Measurements from ENCODE around the gene MS4A1. TPM values are rescaled to one million over a fixed set of nuclear protein-coding genes. Genes with fewer than 3 reads are reported as not detected.

MS4A1 gene
- not detected in 2 replicates for total RNA-seq (ENCODE audit: low replicate concordance)
- long read RNA-seq: 0 reads

DNA sequence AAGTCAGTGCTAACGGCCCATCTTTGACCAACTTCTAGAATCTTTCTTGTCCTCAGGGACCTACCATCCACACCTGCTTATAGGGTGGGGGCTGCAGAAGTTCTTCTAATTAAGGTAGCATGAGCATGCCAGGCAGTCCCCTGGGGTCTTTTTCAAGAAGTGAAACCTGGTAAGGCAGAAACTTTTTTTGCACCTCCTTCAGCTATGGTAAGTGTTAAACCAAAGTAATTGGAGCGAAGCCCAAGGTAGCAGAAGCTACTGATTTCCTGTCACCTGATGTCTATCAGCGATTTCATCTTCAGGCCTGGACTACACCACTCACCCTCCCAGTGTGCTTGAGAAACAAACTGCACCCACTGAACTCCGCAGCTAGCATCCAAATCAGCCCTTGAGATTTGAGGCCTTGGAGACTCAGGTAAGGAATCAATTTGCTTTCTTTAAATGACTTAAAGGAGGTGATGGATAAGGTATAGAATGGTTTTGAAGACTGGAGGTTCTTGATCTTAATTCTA is at the start of gene MS4A1:
MS4A1 (plus strand) TSS at position 317 of the 512 bp plus-strand sequence. CDS start 6,528 bp downstream, outside the sequence.
- H3K4me1 Mint-ChIP-seq (ENCODE audit: unreplicated experiment): no peaks in the 10 kb centered on the region
- no peak for DNase-seq (ENCODE audit: extremely low spot score, unreplicated experiment)
- TF ChIP-seq, protein P1, sequence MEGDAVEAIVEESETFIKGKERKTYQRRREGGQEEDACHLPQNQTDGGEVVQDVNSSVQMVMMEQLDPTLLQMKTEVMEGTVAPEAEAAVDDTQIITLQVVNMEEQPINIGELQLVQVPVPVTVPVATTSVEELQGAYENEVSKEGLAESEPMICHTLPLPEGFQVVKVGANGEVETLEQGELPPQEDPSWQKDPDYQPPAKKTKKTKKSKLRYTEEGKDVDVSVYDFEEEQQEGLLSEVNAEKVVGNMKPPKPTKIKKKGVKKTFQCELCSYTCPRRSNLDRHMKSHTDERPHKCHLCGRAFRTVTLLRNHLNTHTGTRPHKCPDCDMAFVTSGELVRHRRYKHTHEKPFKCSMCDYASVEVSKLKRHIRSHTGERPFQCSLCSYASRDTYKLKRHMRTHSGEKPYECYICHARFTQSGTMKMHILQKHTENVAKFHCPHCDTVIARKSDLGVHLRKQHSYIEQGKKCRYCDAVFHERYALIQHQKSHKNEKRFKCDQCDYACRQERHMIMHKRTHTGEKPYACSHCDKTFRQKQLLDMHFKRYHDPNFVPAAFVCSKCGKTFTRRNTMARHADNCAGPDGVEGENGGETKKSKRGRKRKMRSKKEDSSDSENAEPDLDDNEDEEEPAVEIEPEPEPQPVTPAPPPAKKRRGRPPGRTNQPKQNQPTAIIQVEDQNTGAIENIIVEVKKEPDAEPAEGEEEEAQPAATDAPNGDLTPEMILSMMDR (conservative IDR thresholded peaks at IDR 0.05): no peak
- no peaks in the 10 kb centered on the region for H3K9me3 Mint-ChIP-seq
- no peak within 1 kb of the TSS for H3K27ac Mint-ChIP-seq
- H3K27me3 Mint-ChIP-seq: peaks cover 5% of the 10 kb centered on the region
- no peak within 1 kb of the TSS for H3K4me3 Mint-ChIP-seq
- H3K36me3 Mint-ChIP-seq: no peaks in the 10 kb centered on the region

DNA sequence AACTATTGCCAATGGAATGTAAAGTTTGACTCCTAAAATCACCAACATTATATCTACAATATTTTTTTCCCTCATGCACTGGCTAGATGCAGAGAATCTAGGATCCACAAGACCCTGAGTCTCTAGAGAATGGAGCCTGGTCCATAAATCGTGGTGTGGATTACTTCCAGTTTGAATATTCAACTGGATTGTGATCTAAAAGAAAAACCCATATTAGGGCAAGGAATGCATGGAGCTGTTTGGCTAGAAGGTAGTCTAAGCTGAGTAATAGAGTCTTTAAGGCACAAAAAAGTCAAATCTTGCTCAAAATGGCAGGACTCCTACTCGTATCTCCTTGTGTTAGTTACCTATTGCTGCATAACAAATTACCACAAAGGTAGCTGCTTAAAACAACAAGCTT is 35.6 kb upstream of the MS4A1 start:
- Mint-ChIP-seq H3K9me3 (no peaks in the 10 kb centered on the region), H3K4me3 (no peak overlapping the region), H3K27me3 (peaks cover 6% of the 10 kb centered on the region), H3K27ac (no peak overlapping the region), H3K36me3 (no peaks in the 10 kb centered on the region), H3K4me1 (ENCODE audit: unreplicated experiment) (no peaks in the 10 kb centered on the region)
- no peak for DNase-seq (ENCODE audit: extremely low spot score, unreplicated experiment)
- TF ChIP-seq, protein P1 (conservative IDR thresholded peaks at IDR 0.05): no peak

DNA sequence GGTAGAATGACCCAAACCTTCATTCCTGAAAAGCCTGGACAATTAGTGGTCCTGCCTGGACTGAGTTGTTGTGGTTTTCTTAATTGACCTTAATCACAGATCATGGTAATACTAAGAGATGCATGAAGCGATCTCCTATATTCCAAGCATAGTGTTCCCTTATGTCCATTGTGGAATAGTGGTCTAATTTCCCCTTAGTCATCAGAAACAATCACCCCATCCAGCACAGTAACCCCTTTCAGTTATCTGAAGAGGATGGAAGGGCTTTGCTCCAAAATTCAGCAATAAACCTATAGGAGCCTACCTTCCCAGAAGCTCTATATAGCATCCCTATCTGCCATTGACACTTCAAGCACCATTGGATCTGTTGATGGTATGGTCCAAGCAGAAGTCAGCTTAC is 33.0 kb upstream of the MS4A1 start:
- Mint-ChIP-seq H3K27me3 (no peaks in the 10 kb centered on the region), H3K27ac (no peak overlapping the region), H3K36me3 (no peaks in the 10 kb centered on the region), H3K9me3 (no peaks in the 10 kb centered on the region), H3K4me3 (no peak overlapping the region), H3K4me1 (ENCODE audit: unreplicated experiment) (no peaks in the 10 kb centered on the region)
- no peak for DNase-seq (ENCODE audit: extremely low spot score, unreplicated experiment)
- TF ChIP-seq, protein P1 (conservative IDR thresholded peaks at IDR 0.05): no peak

DNA sequence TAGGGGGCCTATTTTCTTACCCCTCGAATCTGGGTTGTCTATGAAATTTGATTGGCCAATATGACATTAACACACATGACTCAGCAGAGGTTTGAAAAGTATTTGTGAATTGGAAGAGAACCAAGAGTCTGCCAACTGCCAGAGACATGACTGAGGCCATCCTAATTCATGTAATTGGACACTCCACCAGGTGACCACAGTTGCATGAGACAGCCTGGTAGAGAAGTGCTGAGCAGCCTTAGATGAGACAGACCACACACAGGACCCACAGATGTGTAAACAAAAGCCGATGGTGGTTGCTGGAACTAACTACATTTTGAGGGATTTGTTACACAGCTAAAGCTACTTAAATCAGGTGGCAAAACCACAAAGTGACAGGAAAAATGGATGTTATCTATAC is 27.1 kb upstream of the MS4A1 start:
- Mint-ChIP-seq H3K4me3 (no peak overlapping the region), H3K27ac (no peak overlapping the region), H3K27me3 (no peaks in the 10 kb centered on the region), H3K36me3 (no peaks in the 10 kb centered on the region), H3K4me1 (ENCODE audit: unreplicated experiment) (no peaks in the 10 kb centered on the region), H3K9me3 (no peaks in the 10 kb centered on the region)
- TF ChIP-seq, protein P1 (conservative IDR thresholded peaks at IDR 0.05): no peak
- no peak for DNase-seq (ENCODE audit: extremely low spot score, unreplicated experiment)

DNA sequence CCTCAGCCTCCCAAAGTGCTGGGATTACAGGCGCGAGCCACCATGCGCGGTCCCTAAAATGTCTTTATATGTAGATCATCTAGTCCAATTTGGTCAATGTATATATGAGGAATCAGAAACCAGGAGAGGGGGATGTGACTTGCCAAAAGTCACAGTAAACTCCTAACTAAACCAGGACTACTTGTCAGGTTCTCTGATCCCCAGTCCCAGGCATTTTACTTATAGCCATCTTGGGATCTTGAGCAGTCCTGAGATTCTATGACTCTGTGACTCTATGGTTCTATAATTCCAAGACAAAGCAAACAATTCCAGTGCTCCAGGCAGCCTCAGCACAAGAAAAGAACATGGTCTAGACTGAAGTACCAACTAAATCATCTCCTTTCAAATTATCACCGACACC is 26.4 kb upstream of the MS4A1 start, which contains the start of gene MS4A5:
MS4A5 (plus strand) TSS at position 301 of the 400 bp plus-strand sequence. CDS start 103 bp downstream, outside the sequence.
- Mint-ChIP-seq H3K27me3 (no peaks in the 10 kb centered on the region), H3K4me1 (ENCODE audit: unreplicated experiment) (no peaks in the 10 kb centered on the region), H3K9me3 (no peaks in the 10 kb centered on the region), H3K4me3 (no peak within 1 kb of the TSS), H3K36me3 (no peaks in the 10 kb centered on the region), H3K27ac (no peak within 1 kb of the TSS)
- TF ChIP-seq, protein P1 (conservative IDR thresholded peaks at IDR 0.05): no peak
- no peak for DNase-seq (ENCODE audit: extremely low spot score, unreplicated experiment)

All from type B pancreatic cell (in vitro differentiated cells).